K562 (cell line): Measurements from ENCODE around the gene MVK. TPM values are rescaled to one million over a fixed set of nuclear protein-coding genes. Genes with fewer than 3 reads are reported as not detected.

Experiments
- ATAC-seq: fragments of 200-7000 bp; cut with Tn5 transposase; 3 replicates; pipeline ENCODE4 v1.9.1; 2020; ENCODE audit warnings: moderate library complexity
- BruUV-seq: library from RNA; stranded (reverse); fragments of 400-500 nt; replicated peaks from 2 replicates; lab custom pipeline; 2021; lab: Mats Ljungman, UMichigan
- CTCF ChIA-PET: fragments of 300-600 bp; formaldehyde crosslinking; extraction: SDS; loops from one replicate; lab custom pipeline; 2021; ENCODE audit warnings: low intra/inter-chr PET ratio; lab: Yijun Ruan, JAX
- POLR2A ChIA-PET: fragments of 300-600, 350-650 bp; sonication (Branson Sonifier 250); formaldehyde crosslinking; extraction: SDS; loops from one replicate; lab custom pipeline; 2021; ENCODE audit warnings: antibody characterized with exemption, inconsistent platforms; lab: Yijun Ruan, JAX
- DNase-seq, 4 experiments: peaks; one replicate each; pipeline versions ENCODE4 v3.0.0 to v3.0.0-alpha.2; 2011 to 2018; ENCODE audit warnings: low spot score in 3 of 4, mixed read lengths in 3 of 4; ENCODE audit errors: extremely low read depth in 1 of 4
- FAIRE-seq: peaks from 2 replicates; lab custom pipeline; 2011; peaks lifted over from hg19 to GRCh38; lab: Jason Lieb, UNC
- H2AFZ ChIP-seq: 2 replicates; pipeline ENCODE4 v1.6.0; 2011; ENCODE audit warnings: low read depth, low read length, control low read depth, inconsistent platforms
- H3K27ac ChIP-seq: fragments of 200-600 bp; 3 replicates; pipeline ENCODE4 v1.8.0; 2011; ENCODE audit warnings: low read depth, mild to moderate bottlenecking, control low read depth, inconsistent platforms, low read length, moderate library complexity, mixed read lengths; ENCODE audit errors: extremely low read depth
- H3K27me3 ChIP-seq, 2 experiments: fragments of 300-600 bp in 1 of 2; 2 replicates in 1 of 2; 3 replicates in 1 of 2; pipeline versions ENCODE4 v1.6.0 to v1.8.0; 2011; ENCODE audit warnings: inconsistent platforms in 2 of 2, low read length in 2 of 2, mild to moderate bottlenecking in 1 of 2, mixed read lengths in 1 of 2, moderate library complexity in 1 of 2; ENCODE audit not compliant: control insufficient read depth in 2 of 2, insufficient read depth in 2 of 2
- H3K36me3 ChIP-seq: fragments of 300-600 bp; 3 replicates; pipeline ENCODE4 v1.8.0; 2011; ENCODE audit warnings: mild to moderate bottlenecking, low read length, inconsistent platforms; ENCODE audit not compliant: control insufficient read depth, insufficient read depth
- H3K4me1 ChIP-seq, 2 experiments: fragments of 200-600 bp in 1 of 2; replicated peaks in 1 of 2; 2 replicates in 1 of 2; 3 replicates in 1 of 2; pipeline versions ENCODE4 v1.5.1 to v1.8.0; 2011; ENCODE audit warnings: inconsistent platforms in 2 of 2, low read length in 2 of 2, mild to moderate bottlenecking in 1 of 2, mixed read lengths in 1 of 2, moderate library complexity in 1 of 2; ENCODE audit not compliant: control insufficient read depth in 2 of 2, insufficient read depth in 2 of 2
- H3K4me2 ChIP-seq: 2 replicates; pipeline ENCODE4 v1.6.1; 2011; ENCODE audit warnings: low read length, control low read depth, inconsistent platforms, mixed read lengths; ENCODE audit not compliant: insufficient read depth
- H3K4me3 ChIP-seq: fragments of 200-600 bp; sonication (generic), shearing (Covaris generic); 2 replicates; pipeline ENCODE4 v1.5.1; 2016; ENCODE audit warnings: control low read depth, inconsistent platforms
- H3K79me2 ChIP-seq: fragments of 200-600 bp; 3 replicates; pipeline ENCODE4 v1.8.0; 2011; ENCODE audit warnings: low read length, inconsistent platforms; ENCODE audit not compliant: control insufficient read depth, insufficient read depth
- H3K9ac ChIP-seq, 2 experiments: 2 replicates each; pipeline versions ENCODE4 v1.6.0 to v1.6.1; 2011; ENCODE audit warnings: low read depth in 2 of 2, low read length in 2 of 2, control low read depth in 1 of 2, inconsistent platforms in 1 of 2, mild to moderate bottlenecking in 1 of 2, mixed read lengths in 1 of 2; ENCODE audit not compliant: insufficient read depth in 1 of 2
- H3K9me1 ChIP-seq: one replicate; pipeline ENCODE4 v1.6.0; 2011; ENCODE audit warnings: inconsistent platforms, mild to moderate bottlenecking, low read length, moderate library complexity; ENCODE audit not compliant: control insufficient read depth, insufficient read depth
- H3K9me3 ChIP-seq: replicated peaks from 2 replicates; pipeline ENCODE4 v1.5.1; 2011; ENCODE audit warnings: low read depth, low read length, inconsistent platforms; ENCODE audit not compliant: control insufficient read depth, insufficient read depth
- H4K20me1 ChIP-seq: replicated peaks from 2 replicates; pipeline ENCODE4 v1.6.1; 2011; ENCODE audit warnings: low read length, inconsistent platforms, mixed read lengths; ENCODE audit not compliant: control insufficient read depth, insufficient read depth
- BRD4 ChIP-seq: fragments of 200-600 bp; sonication (generic); IDR thresholded peaks from 2 replicates; pipeline ENCODE4 v1.6.1; 2017; ENCODE audit warnings: inconsistent platforms
- NR2C1 ChIP-seq, 2 experiments: fragments of 450-650 bp; IDR thresholded peaks; 2 replicates each; pipeline ENCODE4 v1.6.1; 2017; ENCODE audit warnings: mild to moderate bottlenecking in 2 of 2, antibody characterized with exemption in 1 of 2, inconsistent platforms in 1 of 2, missing compliant biosample characterization in 1 of 2, missing genetic modification characterization in 1 of 2
- NR2C2 ChIP-seq, 2 experiments: fragments of 200-800 bp in 1 of 2; sonication (Bioruptor generic) in 1 of 2; sonication (generic) in 1 of 2; formaldehyde crosslinking in 1 of 2; IDR thresholded peaks; 2 replicates each; pipeline versions ENCODE4 v1.6.1 to v1.8.0; 2016 to 2022; ENCODE audit warnings: mild to moderate bottlenecking in 1 of 2, missing compliant biosample characterization in 1 of 2, missing genetic modification characterization in 1 of 2, missing genetic modification reagents in 1 of 2
- RFX7 ChIP-seq: fragments of 250-450 bp; sonication (Bioruptor Pico); IDR thresholded peaks from 2 replicates; pipeline ENCODE4 v1.5.1; 2021; ENCODE audit warnings: mild to moderate bottlenecking
- ZNF121 ChIP-seq: sonication (generic); formaldehyde crosslinking; conservative IDR thresholded peaks from 2 replicates; pipeline ENCODE4 v1.8.0; 2022; ENCODE audit warnings: missing genetic modification reagents
- ZNF23 ChIP-seq: fragments of 250-450 bp; sonication (Bioruptor Pico); IDR thresholded peaks from 2 replicates; pipeline ENCODE4 v1.4.0; 2020; ENCODE audit warnings: mild to moderate bottlenecking
- WGBS: fragments of 100-300 bp; shearing (Covaris generic); methylation state at CpG from one replicate; pipeline ENCODE4 v1.1.6; 2016; ENCODE audit warnings: low coverage, mixed read lengths; ENCODE audit not compliant: insufficient coverage; ENCODE audit errors: missing lambda C conversion rate; 5-methylcytosine and 5-hydroxymethylcytosine counted together
- in situ Hi-C: fragments of 300-500 bp; cut with MboI; formaldehyde crosslinking; loops from 4 replicates; pipeline ENCODE4 v1.15.0; 2018; ENCODE audit warnings: inconsistent platforms, mixed read lengths
- intact Hi-C: fragments of 100-400 bp; cut with micrococcal nuclease; formaldehyde crosslinking; loops from 2 replicates; pipeline ENCODE4 v1.14.2; 2022
- polyA plus RNA-seq, 8 experiments: library from polyadenylated mRNA; depleted of rRNA in 4 of 8; stranded (reverse) in 5 of 8; unstranded in 3 of 8; fragments of >200 nt; fragmentation: Nextera tagmentation in 2 of 8; fragmentation: Illumina TruSeq in 1 of 8; extraction: Ambion mirVana in 2 of 8; extraction: Trizol in 1 of 8; gene quantifications; 2 replicates each; pipeline versions ENCODE4 v1.2.1 to v1.2.3, GENCODE V29; 2011 to 2014; ENCODE audit warnings: inconsistent platforms in 1 of 8, missing spikeins in 1 of 8
- total RNA-seq, 7 experiments: library from RNA; depleted of rRNA in 6 of 7; stranded (reverse); fragments of >200 nt in 6 of 7; fragmentation: Illumina TruSeq in 2 of 7; extraction: Trizol in 2 of 7; gene quantifications; 2 replicates each; pipeline versions ENCODE4 v1.2.1 to v1.2.3, GENCODE V29; 2011 to 2021; ENCODE audit warnings: low replicate concordance in 1 of 7

The MVK gene
- total and polyA plus RNA-seq, 9 of the 15 experiments (the other 6 are each of a cell fraction or from before 2014, with no cell fraction given) = 0.41 to 33.6 (median 18.8) TPM

GRCh38 chr12:109578330-109578927, 4.8 kb downstream of the MVK start:
- no peaks in the 10 kb centered on the region for H4K20me1 ChIP-seq
- POLR2A ChIA-PET = interaction anchor here (1.3 kb wide), 1 partner anchor 13 kb away, joined by 5 read pairs; no protein-coding TSS in a partner anchor
- H3K4me1 ChIP-seq = peaks cover 6 to 7% of the 10 kb centered on the region in 2 experiments; a peak in 3 of 5 replicates
- peaks cover 4% of the 10 kb centered on the region for H3K9me1 ChIP-seq
- H3K9me3 ChIP-seq = no peaks in the 10 kb centered on the region
- no peak for TF ChIP-seq RFX7 (CRISPR knock-in tag)
- peak; percentile 60; the same call in 1 of the 2 replicates for TF ChIP-seq NR2C2 (CRISPR knock-in tag; IDR thresholded peaks at IDR 0.05)
- TF ChIP-seq NR2C2 (tag; IDR thresholded peaks at IDR 0.05) = no peak; the same call in 1 of the 2 replicates
- peak; percentile 61 for TF ChIP-seq NR2C1 (IDR thresholded peaks at IDR 0.05)
- TF ChIP-seq NR2C1 (tag; IDR thresholded peaks at IDR 0.05) = 0 out of 2 replicates have a peak, but pooled peaks have one; percentile 45
- TF ChIP-seq ZNF121 = peak; percentile 72
- no peak for TF ChIP-seq BRD4
- no peak for TF ChIP-seq ZNF23 (CRISPR knock-in tag)
- intact Hi-C loops = no loop called here
- H3K27me3 ChIP-seq = no peaks in the 10 kb centered on the region
- BruUV-seq = no TSS peak
- peaks cover 16% of the 10 kb centered on the region for H3K79me2 ChIP-seq
- ATAC-seq (no peak), FAIRE-seq (no peak), DNase-seq (no peak)
- in situ Hi-C loops = no loop called here
- no peak overlapping the region for H3K27ac ChIP-seq
- H3K4me3 ChIP-seq = no peak overlapping the region
- no peak overlapping the region for H3K4me2 ChIP-seq
- WGBS = 88% methylated on average over 8 of the region's 8 CpGs
- H3K36me3 ChIP-seq = peaks cover 79% of the 10 kb centered on the region
- no peak overlapping the region for H3K9ac ChIP-seq
- CTCF ChIA-PET = no interaction called here
- no peak overlapping the region for H2AFZ ChIP-seq
